ENCODE results near the gene SPACA7. TPM values are rescaled to one million over a fixed set of nuclear protein-coding genes. Genes with fewer than 3 reads are reported as not detected.
"Not testable (repeated sequence)": the region's sequence is repeated elsewhere in the genome, so short reads cannot be mapped to it uniquely, and the experiment has no call there.

Gene SPACA7
- total RNA-seq, 1 experiment from 2014 or later = not detected

DNA sequence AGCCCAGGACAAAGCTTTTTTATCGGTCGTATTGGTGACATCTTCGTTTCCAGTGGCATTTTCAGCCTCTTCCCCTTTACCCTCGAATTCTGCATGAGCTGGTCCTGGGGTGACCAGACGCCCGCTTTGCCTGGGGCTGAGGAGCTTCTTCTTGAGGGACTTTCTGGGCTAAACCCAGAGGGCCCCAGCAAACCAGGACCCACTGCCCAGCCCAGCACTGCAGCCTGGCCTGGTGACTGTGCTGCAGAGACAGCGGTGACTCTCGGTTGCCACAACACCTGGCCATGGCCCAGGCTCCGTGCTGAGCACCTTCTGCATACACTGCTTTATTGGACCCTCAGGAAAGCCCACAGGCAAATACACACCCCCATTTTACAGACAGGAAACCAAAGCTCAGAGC lies 21.0 kb downstream of the SPACA7 start:
- Histone ChIP-seq H3K4me1 (ENCODE audit: insufficient read depth, low read length) (no peaks in the 10 kb centered on the region), H3K4me3 (ENCODE audit: low read length) (no peak overlapping the region), H3F3A (ENCODE audit: low read length, unreplicated experiment) (no peaks in the 10 kb centered on the region), H3K9me3 (ENCODE audit: low read length) (no peaks in the 10 kb centered on the region), H2AFZ (ENCODE audit: low read length) (no peak overlapping the region), H3K4me2 (ENCODE audit: low read length) (no peak overlapping the region), H3K9me2 (replicated peaks; ENCODE audit: low read length) (no peaks in the 10 kb centered on the region), H4K20me1 (ENCODE audit: low read length) (no peaks in the 10 kb centered on the region), H3K27ac (ENCODE audit: low read length) (no peak overlapping the region), H3K9ac (ENCODE audit: low read length) (no peak overlapping the region), H3K79me2 (ENCODE audit: low read length) (no peaks in the 10 kb centered on the region), H3K27me3 (ENCODE audit: low read length) (0 out of 2 replicates have a peak, but pooled peaks cover 7% of the 10 kb centered on the region), H3K36me3 (ENCODE audit: low read depth, low read length) (no peaks in the 10 kb centered on the region)
- DNase-seq (no peak), ATAC-seq (no peak)
- TF ChIP-seq EZH2 (IDR thresholded peaks at IDR 0.05; ENCODE audit: low read length, unreplicated experiment) (no peak), EZH2phosphoT487 (IDR thresholded peaks at IDR 0.05; ENCODE audit: borderline replicate concordance, low read length) (no peak)
- TF ChIP-seq, protein P1, sequence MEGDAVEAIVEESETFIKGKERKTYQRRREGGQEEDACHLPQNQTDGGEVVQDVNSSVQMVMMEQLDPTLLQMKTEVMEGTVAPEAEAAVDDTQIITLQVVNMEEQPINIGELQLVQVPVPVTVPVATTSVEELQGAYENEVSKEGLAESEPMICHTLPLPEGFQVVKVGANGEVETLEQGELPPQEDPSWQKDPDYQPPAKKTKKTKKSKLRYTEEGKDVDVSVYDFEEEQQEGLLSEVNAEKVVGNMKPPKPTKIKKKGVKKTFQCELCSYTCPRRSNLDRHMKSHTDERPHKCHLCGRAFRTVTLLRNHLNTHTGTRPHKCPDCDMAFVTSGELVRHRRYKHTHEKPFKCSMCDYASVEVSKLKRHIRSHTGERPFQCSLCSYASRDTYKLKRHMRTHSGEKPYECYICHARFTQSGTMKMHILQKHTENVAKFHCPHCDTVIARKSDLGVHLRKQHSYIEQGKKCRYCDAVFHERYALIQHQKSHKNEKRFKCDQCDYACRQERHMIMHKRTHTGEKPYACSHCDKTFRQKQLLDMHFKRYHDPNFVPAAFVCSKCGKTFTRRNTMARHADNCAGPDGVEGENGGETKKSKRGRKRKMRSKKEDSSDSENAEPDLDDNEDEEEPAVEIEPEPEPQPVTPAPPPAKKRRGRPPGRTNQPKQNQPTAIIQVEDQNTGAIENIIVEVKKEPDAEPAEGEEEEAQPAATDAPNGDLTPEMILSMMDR (conservative IDR thresholded peaks at IDR 0.05; ENCODE audit: low read depth, low read length) = no peak
- BruUV-seq (replicated peaks) = no TSS peak
- intact Hi-C loops (cut with micrococcal nuclease) = no loop called here
- ChIA-PET POLR2A (ENCODE audit: unreplicated experiment) (no interaction called here), CTCF (no interaction called here)

DNA sequence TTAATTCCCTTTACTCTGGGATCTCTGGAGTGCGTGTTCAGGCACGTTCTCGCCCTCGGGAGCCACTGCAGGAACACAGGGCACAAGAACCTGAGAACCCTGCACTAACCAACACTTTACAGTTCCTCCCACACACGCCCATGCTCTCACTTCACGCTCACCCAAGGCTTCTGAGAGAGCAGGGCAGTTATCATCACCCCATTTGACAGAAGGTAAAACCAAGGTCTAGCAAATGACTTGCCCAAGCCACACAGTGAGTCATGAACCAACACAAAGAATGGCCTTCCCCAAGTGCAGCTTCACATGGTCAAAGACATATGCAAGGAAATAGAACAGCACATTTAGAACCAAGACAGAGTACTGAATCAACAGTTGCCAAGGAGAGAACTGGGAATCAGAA lies 22.2 kb downstream of the SPACA7 start:
- DNase-seq; H3K9me3 ChIP-seq (ENCODE audit: low read length); BruUV-seq (replicated peaks); H3K27me3 ChIP-seq (ENCODE audit: low read length); H4K20me1 ChIP-seq (ENCODE audit: low read length); H3K4me3 ChIP-seq (ENCODE audit: low read length); intact Hi-C loops (cut with micrococcal nuclease); H3K36me3 ChIP-seq (ENCODE audit: low read depth, low read length); H3K4me1 ChIP-seq (ENCODE audit: insufficient read depth, low read length); H3F3A ChIP-seq (ENCODE audit: low read length, unreplicated experiment); H3K4me2 ChIP-seq (ENCODE audit: low read length); H3K27ac ChIP-seq (ENCODE audit: low read length); H3K9ac ChIP-seq (ENCODE audit: low read length); CTCF ChIA-PET; H3K79me2 ChIP-seq (ENCODE audit: low read length); POLR2A ChIA-PET (ENCODE audit: unreplicated experiment); H2AFZ ChIP-seq (ENCODE audit: low read length); H3K9me2 ChIP-seq (replicated peaks; ENCODE audit: low read length); ATAC-seq: not testable (repeated sequence)

DNA sequence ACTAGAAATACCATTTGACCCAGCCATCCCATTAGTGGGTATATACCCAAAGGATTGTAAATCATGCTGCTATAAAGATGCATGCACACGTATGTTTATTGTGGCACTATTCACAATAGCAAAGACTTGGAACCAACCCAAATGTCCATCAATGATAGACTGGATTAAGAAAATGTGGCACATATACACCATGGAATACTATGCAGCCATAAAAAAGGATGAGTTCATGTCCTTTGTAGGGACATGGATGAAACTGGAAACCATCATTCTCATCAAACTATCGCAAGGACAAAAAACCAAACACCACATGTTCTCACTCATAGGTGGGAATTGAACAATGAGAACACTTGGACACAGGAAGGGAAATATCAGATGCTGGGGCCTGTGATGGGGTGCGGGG lies 33.7 kb downstream of the SPACA7 start:
- H3F3A ChIP-seq (ENCODE audit: low read length, unreplicated experiment); H3K4me1 ChIP-seq (ENCODE audit: insufficient read depth, low read length); H3K27me3 ChIP-seq (ENCODE audit: low read length); H3K9ac ChIP-seq (ENCODE audit: low read length); H4K20me1 ChIP-seq (ENCODE audit: low read length); H3K79me2 ChIP-seq (ENCODE audit: low read length); H3K9me2 ChIP-seq (replicated peaks; ENCODE audit: low read length); H3K27ac ChIP-seq (ENCODE audit: low read length); H3K36me3 ChIP-seq (ENCODE audit: low read depth, low read length); CTCF ChIA-PET; DNase-seq; BruUV-seq (replicated peaks); H3K4me2 ChIP-seq (ENCODE audit: low read length); POLR2A ChIA-PET (ENCODE audit: unreplicated experiment); H3K9me3 ChIP-seq (ENCODE audit: low read length); ATAC-seq; H3K4me3 ChIP-seq (ENCODE audit: low read length); H2AFZ ChIP-seq (ENCODE audit: low read length); intact Hi-C loops (cut with micrococcal nuclease): not testable (repeated sequence)

DNA sequence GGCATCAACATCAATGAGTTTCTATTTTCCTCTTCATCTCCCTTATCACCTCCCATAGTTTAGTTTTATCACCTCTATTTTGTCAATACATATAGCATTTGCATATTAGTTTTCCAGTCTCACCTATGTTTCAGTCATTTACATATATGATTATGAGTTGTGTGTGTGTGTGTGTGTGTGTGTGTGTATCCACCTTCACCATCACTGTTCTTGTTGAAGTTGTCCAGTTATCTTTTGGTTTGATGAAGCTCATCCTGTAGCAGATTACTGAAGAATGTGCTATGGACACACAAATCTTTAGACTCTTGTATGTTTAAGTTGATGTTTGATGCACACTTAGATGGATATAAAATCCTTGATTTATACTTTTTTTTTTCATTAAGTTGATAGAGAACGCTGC lies 40.5 kb downstream of the SPACA7 start:
- H3K4me3 ChIP-seq (ENCODE audit: low read length) = no peak overlapping the region
- no peak overlapping the region for H3K27ac ChIP-seq (ENCODE audit: low read length)
- BruUV-seq (replicated peaks) = no TSS peak
- H4K20me1 ChIP-seq (ENCODE audit: low read length) = no peaks in the 10 kb centered on the region
- no peaks in the 10 kb centered on the region for H3K9me2 ChIP-seq (replicated peaks; ENCODE audit: low read length)
- no peaks in the 10 kb centered on the region for H3K9me3 ChIP-seq (ENCODE audit: low read length)
- POLR2A ChIA-PET (ENCODE audit: unreplicated experiment) = no interaction called here
- no peaks in the 10 kb centered on the region for H3K79me2 ChIP-seq (ENCODE audit: low read length)
- no peaks in the 10 kb centered on the region for H3K27me3 ChIP-seq (ENCODE audit: low read length)
- TF ChIP-seq EZH2 (IDR thresholded peaks at IDR 0.05; ENCODE audit: low read length, unreplicated experiment) (no peak), EZH2phosphoT487 (IDR thresholded peaks at IDR 0.05; ENCODE audit: borderline replicate concordance, low read length) (no peak)
- TF ChIP-seq, protein P1 (conservative IDR thresholded peaks at IDR 0.05; ENCODE audit: low read depth, low read length) = no peak
- H3K36me3 ChIP-seq (ENCODE audit: low read depth, low read length) = no peaks in the 10 kb centered on the region
- H3F3A ChIP-seq (ENCODE audit: low read length, unreplicated experiment) = no peaks in the 10 kb centered on the region
- H2AFZ ChIP-seq (ENCODE audit: low read length) = no peak overlapping the region
- DNase-seq (no peak), ATAC-seq (no peak)
- intact Hi-C loops (cut with micrococcal nuclease) = no loop called here
- CTCF ChIA-PET = no interaction called here
- no peak overlapping the region for H3K9ac ChIP-seq (ENCODE audit: low read length)
- no peak overlapping the region for H3K4me2 ChIP-seq (ENCODE audit: low read length)
- H3K4me1 ChIP-seq (ENCODE audit: insufficient read depth, low read length) = no peaks in the 10 kb centered on the region
